Myocyte (in vitro differentiated cells): ENCODE measurements around the gene BEST3. TPM values are rescaled to one million over a fixed set of nuclear protein-coding genes. Genes with fewer than 3 reads are reported as not detected.

Experiments used
- DNase-seq: peaks from one replicate; pipeline ENCODE4 v3.0.0-alpha.2; 2012; ENCODE audit warnings: low read depth
- polyA plus RNA-seq: library from polyadenylated mRNA; unstranded; fragments of >200 nt; gene quantifications from one replicate; pipeline ENCODE4 v1.2.1, GENCODE V29; 2012; ENCODE audit warnings: missing spikeins
- total RNA-seq: library from RNA; depleted of rRNA; stranded (reverse); fragments of >200 nt; gene quantifications from 2 replicates; pipeline ENCODE4 v1.2.3, GENCODE V29; 2014

Gene BEST3
- 40.9 and 42.2 TPM in 2 replicates for total RNA-seq
- 14.7 TPM for polyA plus RNA-seq

- DNase-seq: peak; percentile 93
Measured at GRCh38 chr12:69698769-69699540, at the start of gene BEST3. Gene BEST3, minus strand, starts transcription at chr12:69699303. Its CDS starts 1,505 bp downstream, at chr12:69697798.

- no peak for DNase-seq
Measured at GRCh38 chr12:69744109-69744508, 45.0 kb upstream of the BEST3 start.

GRCh38 chr12:69739287-69740191 is 40.4 kb upstream of the BEST3 start:
- DNase-seq: peak; percentile 41

GRCh38 chr12:69738351-69739286 is 39.5 kb upstream of the BEST3 start, which contains the start of gene RAB3IP:
Gene RAB3IP, plus strand, starts transcription at chr12:69738860. Its CDS starts 16,549 bp downstream, at chr12:69755409.
- peak; percentile 85 for DNase-seq

- no peak for DNase-seq
Measured at GRCh38 chr12:69733638-69734037, 34.5 kb upstream of the BEST3 start.

- no peak for DNase-seq
Measured at GRCh38 chr12:69732088-69732487, 33.0 kb upstream of the BEST3 start.

GRCh38 chr12:69726922-69727321 is 27.8 kb upstream of the BEST3 start:
- DNase-seq: no peak

GRCh38 chr12:69720750-69721149 is 21.6 kb upstream of the BEST3 start:
- no peak for DNase-seq

- DNase-seq: no peak
Measured at GRCh38 chr12:69719336-69720316, 20.5 kb upstream of the BEST3 start.

GRCh38 chr12:69714542-69714941 is 15.4 kb upstream of the BEST3 start:
- DNase-seq: no peak

- DNase-seq: no peak
Measured at GRCh38 chr12:69712826-69713225, 13.7 kb upstream of the BEST3 start.

GRCh38 chr12:69708649-69709048 is 9.5 kb upstream of the BEST3 start:
- DNase-seq: no peak

- DNase-seq: no peak
Measured at GRCh38 chr12:69704357-69704756, 5.3 kb upstream of the BEST3 start.

- no peak for DNase-seq
Measured at GRCh38 chr12:69703146-69703642, 4.1 kb upstream of the BEST3 start.

- peak; percentile 46 for DNase-seq
Measured at GRCh38 chr12:69701826-69702225, 2.7 kb upstream of the BEST3 start.

- peak; percentile 27 for DNase-seq
Measured at GRCh38 chr12:69698054-69698453, 1.0 kb downstream of the BEST3 start.

- DNase-seq: no peak
Measured at GRCh38 chr12:69694123-69694522, 5.0 kb downstream of the BEST3 start.

- no peak for DNase-seq
Measured at GRCh38 chr12:69689638-69690037, 9.5 kb downstream of the BEST3 start.
